ENCODE results near the gene SPATA2L. TPM values are rescaled to one million over a fixed set of nuclear protein-coding genes. Genes with fewer than 3 reads are reported as not detected.

The SPATA2L gene
- total and polyA plus RNA-seq, 10 of the 15 experiments (the other 5 are each of a cell fraction or from before 2014, with no cell fraction given): 0.20 to 6.9 (median 3.9) TPM; not detected in 1

- H3K4me3 ChIP-seq: no peak overlapping the region
- in situ Hi-C loops (cut with MboI) (no loop called here), intact Hi-C loops (cut with micrococcal nuclease; ENCODE audit: unreplicated experiment) (no loop called here)
- no peak for DNase-seq (ENCODE audit: low read depth, low spot score)
- no peaks in the 10 kb centered on the region for H3K79me2 ChIP-seq (ENCODE audit: control insufficient read depth, insufficient read depth, low read length)
- ChIA-PET CTCF (no interaction called here), SMC1A (ENCODE audit: uncharacterized antibody, unreplicated experiment) (no interaction called here), RAD21 (ENCODE audit: unreplicated experiment) (no interaction called here), POLR2A (no interaction called here)
- 92% methylated on average over 11 of the region's 11 CpGs for WGBS (ENCODE audit: insufficient coverage, insufficient replicate concordance, low lambda C conversion rate, missing lambda C conversion rate)
- H3K4me2 ChIP-seq (ENCODE audit: control insufficient read depth, insufficient read depth): no peak overlapping the region
- FAIRE-seq: no peak
- H3K9me3 ChIP-seq (replicated peaks; ENCODE audit: control insufficient read depth, insufficient read depth, low read length): no peaks in the 10 kb centered on the region
- H3K9ac ChIP-seq (ENCODE audit: control insufficient read depth, insufficient read depth, low read length): no peak overlapping the region
- H3K27ac ChIP-seq (ENCODE audit: control insufficient read depth, insufficient read depth): no peak overlapping the region
- no peak overlapping the region for H2AFZ ChIP-seq (ENCODE audit: control insufficient read depth, low read depth, low read length)
- no peaks in the 10 kb centered on the region; the same call in 1 of the 2 replicates for H4K20me1 ChIP-seq (ENCODE audit: control insufficient read depth, insufficient read depth)
- no TSS peak for BruUV-seq (replicated peaks)
- H3K27me3 ChIP-seq (replicated peaks in 1 of 2; ENCODE audit: control insufficient read depth in 2 of 2, insufficient read depth in 2 of 2, low read length in 1 of 2): no peaks in the 10 kb centered on the region
- no peak for TF ChIP-seq CREM (IDR thresholded peaks at IDR 0.05; ENCODE audit: low read depth)
- TF ChIP-seq, protein P1, sequence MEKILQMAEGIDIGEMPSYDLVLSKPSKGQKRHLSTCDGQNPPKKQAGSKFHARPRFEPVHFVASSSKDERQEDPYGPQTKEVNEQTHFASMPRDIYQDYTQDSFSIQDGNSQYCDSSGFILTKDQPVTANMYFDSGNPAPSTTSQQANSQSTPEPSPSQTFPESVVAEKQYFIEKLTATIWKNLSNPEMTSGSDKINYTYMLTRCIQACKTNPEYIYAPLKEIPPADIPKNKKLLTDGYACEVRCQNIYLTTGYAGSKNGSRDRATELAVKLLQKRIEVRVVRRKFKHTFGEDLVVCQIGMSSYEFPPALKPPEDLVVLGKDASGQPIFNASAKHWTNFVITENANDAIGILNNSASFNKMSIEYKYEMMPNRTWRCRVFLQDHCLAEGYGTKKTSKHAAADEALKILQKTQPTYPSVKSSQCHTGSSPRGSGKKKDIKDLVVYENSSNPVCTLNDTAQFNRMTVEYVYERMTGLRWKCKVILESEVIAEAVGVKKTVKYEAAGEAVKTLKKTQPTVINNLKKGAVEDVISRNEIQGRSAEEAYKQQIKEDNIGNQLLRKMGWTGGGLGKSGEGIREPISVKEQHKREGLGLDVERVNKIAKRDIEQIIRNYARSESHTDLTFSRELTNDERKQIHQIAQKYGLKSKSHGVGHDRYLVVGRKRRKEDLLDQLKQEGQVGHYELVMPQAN (conservative IDR thresholded peaks at IDR 0.05): no peak
- TF ChIP-seq RFX5 (IDR thresholded peaks at IDR 0.05; ENCODE audit: low read depth, low read length): no peak
- no peak for TF ChIP-seq TCF3 (IDR thresholded peaks at IDR 0.05; ENCODE audit: borderline replicate concordance, insufficient read depth, low read depth, low read length)
- TF ChIP-seq PAX5 (IDR thresholded peaks at IDR 0.05; ENCODE audit: borderline replicate concordance, low read depth, low read length): no peak
- no peak for TF ChIP-seq BMI1 (IDR thresholded peaks at IDR 0.05; ENCODE audit: borderline replicate concordance)
- no peak for TF ChIP-seq POLR2AphosphoS5 (IDR thresholded peaks at IDR 0.05; ENCODE audit: low read length)
- TF ChIP-seq SIX5 (IDR thresholded peaks at IDR 0.05; ENCODE audit: low read depth, low read length, severe bottlenecking): no peak
- no peak for TF ChIP-seq ZSCAN29 (IDR thresholded peaks at IDR 0.05)
- TF ChIP-seq CTCF (IDR thresholded peaks at IDR 0.05 in 2 of 3, conservative IDR thresholded peaks at IDR 0.05 in 1 of 3; ENCODE audit: control insufficient read depth in 2 of 3, extremely low read depth in 1 of 3, insufficient read depth in 1 of 3, low read depth in 3 of 3, low read length in 3 of 3): no peak
- TF ChIP-seq STAT3 (IDR thresholded peaks at IDR 0.05; ENCODE audit: low read depth, low read length): no peak
- no peak for TF ChIP-seq CBFB (IDR thresholded peaks at IDR 0.05; ENCODE audit: low read depth)
- TF ChIP-seq MEF2A (IDR thresholded peaks at IDR 0.05; ENCODE audit: insufficient read depth, low read depth, low read length): no peak
- TF ChIP-seq, protein P2, sequence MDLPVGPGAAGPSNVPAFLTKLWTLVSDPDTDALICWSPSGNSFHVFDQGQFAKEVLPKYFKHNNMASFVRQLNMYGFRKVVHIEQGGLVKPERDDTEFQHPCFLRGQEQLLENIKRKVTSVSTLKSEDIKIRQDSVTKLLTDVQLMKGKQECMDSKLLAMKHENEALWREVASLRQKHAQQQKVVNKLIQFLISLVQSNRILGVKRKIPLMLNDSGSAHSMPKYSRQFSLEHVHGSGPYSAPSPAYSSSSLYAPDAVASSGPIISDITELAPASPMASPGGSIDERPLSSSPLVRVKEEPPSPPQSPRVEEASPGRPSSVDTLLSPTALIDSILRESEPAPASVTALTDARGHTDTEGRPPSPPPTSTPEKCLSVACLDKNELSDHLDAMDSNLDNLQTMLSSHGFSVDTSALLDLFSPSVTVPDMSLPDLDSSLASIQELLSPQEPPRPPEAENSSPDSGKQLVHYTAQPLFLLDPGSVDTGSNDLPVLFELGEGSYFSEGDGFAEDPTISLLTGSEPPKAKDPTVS (IDR thresholded peaks at IDR 0.05; ENCODE audit: low read depth, low read length): no peak
- peaks cover 0 to 14% of the 10 kb centered on the region in 2 experiments; a peak in 3 of 4 replicates for H3K36me3 ChIP-seq (ENCODE audit: control insufficient read depth in 2 of 2, insufficient read depth in 2 of 2, low read length in 1 of 2)
- H3K4me1 ChIP-seq (ENCODE audit: control insufficient read depth, insufficient read depth, low read length): peaks cover 8% of the 10 kb centered on the region
- ATAC-seq: no peak
These were observed 8.2 kb downstream of the SPATA2L start for GRCh38 chr16:89693289-89693731.
